H1 (cell line): Measurements from ENCODE around the gene C16orf54. TPM values are rescaled to one million over a fixed set of nuclear protein-coding genes. Genes with fewer than 3 reads are reported as not detected.
A peak's percentile ranks its signal among the peaks of the same experiment; 100 is the strongest.

Experiments
- CTCF ChIA-PET: fragments of 300-600 bp; sonication (Branson Sonifier 250); formaldehyde crosslinking; loops from one replicate; lab custom pipeline; 2021; ENCODE audit not compliant: partially characterized antibody; lab: Charles Lee
- POLR2A ChIA-PET: fragments of 300-600 bp; sonication (Branson Sonifier 250); formaldehyde crosslinking; loops from one replicate; lab custom pipeline; 2021; ENCODE audit warnings: inconsistent platforms; ENCODE audit not compliant: partially characterized antibody; lab: Charles Lee
- DNase-seq, 2 experiments: peaks; one replicate each; pipeline versions ENCODE4 v3.0.0 to v3.0.0-alpha.2; 2010 to 2022; ENCODE audit warnings: low spot score in 2 of 2, low read depth in 1 of 2, mixed read lengths in 1 of 2
- FAIRE-seq: peaks from 2 replicates; lab custom pipeline; 2011; peaks lifted over from hg19 to GRCh38; lab: Jason Lieb, UNC
- H2AFZ ChIP-seq: 2 replicates; pipeline ENCODE4 v1.8.1; 2012; ENCODE audit warnings: low read length, inconsistent platforms
- H2AK5ac ChIP-seq: 2 replicates; pipeline ENCODE4 v1.6.1; 2013; ENCODE audit warnings: low read depth, low read length
- H2BK120ac ChIP-seq: replicated peaks from 2 replicates; pipeline ENCODE3; 2013; ENCODE audit warnings: low read depth, low read length, inconsistent platforms
- H2BK12ac ChIP-seq: 2 replicates; pipeline ENCODE4 v1.6.1; 2013; ENCODE audit warnings: low read depth, low read length
- H2BK15ac ChIP-seq: 2 replicates; pipeline ENCODE4 v1.6.1; 2013; ENCODE audit warnings: low read length
- H2BK20ac ChIP-seq: 2 replicates; pipeline ENCODE4 v1.6.1; 2013; ENCODE audit warnings: low read length
- H2BK5ac ChIP-seq: 2 replicates; pipeline ENCODE4 v1.6.1; 2013; ENCODE audit warnings: low read depth, low read length
- H3K14ac ChIP-seq: 2 replicates; pipeline ENCODE4 v1.6.1; 2013; ENCODE audit warnings: inconsistent platforms; ENCODE audit not compliant: insufficient read length
- H3K18ac ChIP-seq: 2 replicates; pipeline ENCODE4 v1.6.1; 2013; ENCODE audit warnings: low read length; ENCODE audit errors: extremely low read depth
- H3K23ac ChIP-seq: 2 replicates; pipeline ENCODE4 v1.6.1; 2013; ENCODE audit warnings: inconsistent platforms; ENCODE audit not compliant: insufficient read length
- H3K23me2 ChIP-seq: 2 replicates; pipeline ENCODE4 v1.6.1; 2013; ENCODE audit warnings: low read depth, low read length
- H3K27ac ChIP-seq: 2 replicates; pipeline ENCODE4 v1.6.1; 2011; ENCODE audit warnings: low read depth, low read length, inconsistent platforms
- H3K27me3 ChIP-seq, 4 experiments: replicated peaks in 1 of 4; 1 replicate in 1 of 4; 2 replicates in 3 of 4; pipeline versions ENCODE4 v1.6.1 to v1.8.1; 2011 to 2013; ENCODE audit warnings: low read length in 3 of 4, mild to moderate bottlenecking in 3 of 4, inconsistent platforms in 2 of 4, mixed read lengths in 2 of 4, moderate library complexity in 1 of 4; ENCODE audit not compliant: control insufficient read depth in 3 of 4, insufficient read depth in 3 of 4; ENCODE audit errors: extremely low read depth in 1 of 4
- H3K36me3 ChIP-seq, 4 experiments: 2 replicates each; pipeline versions ENCODE4 v1.6.1 to v1.8.1; 2011 to 2013; ENCODE audit warnings: mild to moderate bottlenecking in 4 of 4, low read length in 3 of 4, moderate library complexity in 2 of 4, control low read depth in 1 of 4, inconsistent platforms in 1 of 4; ENCODE audit not compliant: insufficient read depth in 4 of 4, control insufficient read depth in 2 of 4
- H3K4ac ChIP-seq: replicated peaks from 2 replicates; pipeline ENCODE3; 2013; ENCODE audit warnings: low read length, low read depth, mixed read lengths, inconsistent platforms; ENCODE audit not compliant: insufficient read length
- H3K4me1 ChIP-seq, 4 experiments: replicated peaks in 1 of 4; 1 replicate in 1 of 4; 2 replicates in 3 of 4; pipeline versions ENCODE4 v1.6.1 to v1.8.1; 2011 to 2013; ENCODE audit warnings: low read length in 3 of 4, inconsistent platforms in 2 of 4, mixed read lengths in 1 of 4; ENCODE audit not compliant: insufficient read depth in 4 of 4, control insufficient read depth in 3 of 4
- H3K4me2 ChIP-seq, 2 experiments: 2 replicates each; pipeline versions ENCODE4 v1.6.1 to v1.8.1; 2011 to 2013; ENCODE audit warnings: low read depth in 2 of 2, low read length in 2 of 2, control low read depth in 1 of 2, inconsistent platforms in 1 of 2, mild to moderate bottlenecking in 1 of 2; ENCODE audit not compliant: insufficient read depth in 1 of 2
- H3K4me3 ChIP-seq, 4 experiments: fragments of 200-600, 300-600 bp in 1 of 4; sonication (generic), shearing (Covaris generic), sonication (Bioruptor Twin) in 1 of 4; 2 replicates each; pipeline versions ENCODE4 v1.5.1 to v1.8.1; 2011 to 2016; ENCODE audit warnings: low read length in 4 of 4, low read depth in 3 of 4, control low read depth in 2 of 4, inconsistent platforms in 2 of 4, mild to moderate bottlenecking in 2 of 4, mixed read lengths in 1 of 4, moderate library complexity in 1 of 4; ENCODE audit not compliant: insufficient read depth in 2 of 4; ENCODE audit errors: extremely low read depth in 1 of 4
- H3K56ac ChIP-seq: replicated peaks from 2 replicates; pipeline ENCODE3; 2013; ENCODE audit warnings: low read depth, mild to moderate bottlenecking, mixed read lengths, low read length, inconsistent platforms; ENCODE audit not compliant: insufficient read length
- H3K79me1 ChIP-seq: 2 replicates; pipeline ENCODE4 v1.6.1; 2013; ENCODE audit warnings: low read depth, low read length, control low read depth
- H3K79me2 ChIP-seq, 2 experiments: 2 replicates each; pipeline versions ENCODE4 v1.6.1 to v1.8.1; 2012 to 2013; ENCODE audit warnings: low read length in 2 of 2, mild to moderate bottlenecking in 2 of 2, inconsistent platforms in 1 of 2; ENCODE audit not compliant: insufficient read depth in 2 of 2, control insufficient read depth in 1 of 2
- H3K9ac ChIP-seq, 4 experiments: replicated peaks in 1 of 4; 1 replicate in 1 of 4; 2 replicates in 3 of 4; pipeline versions ENCODE4 v1.6.1 to v1.8.1; 2011 to 2013; ENCODE audit warnings: low read depth in 3 of 4, low read length in 3 of 4, control low read depth in 2 of 4, mild to moderate bottlenecking in 2 of 4, moderate library complexity in 2 of 4, inconsistent platforms in 1 of 4; ENCODE audit errors: extremely low read depth in 1 of 4
- H3K9me3 ChIP-seq, 2 experiments: 2 replicates each; pipeline versions ENCODE4 v1.6.1 to v1.8.1; 2012 to 2013; ENCODE audit warnings: mild to moderate bottlenecking in 2 of 2, moderate library complexity in 2 of 2, control low read depth in 1 of 2, inconsistent platforms in 1 of 2, low read depth in 1 of 2, low read length in 1 of 2, mixed read lengths in 1 of 2; ENCODE audit not compliant: insufficient read depth in 2 of 2
- H4K20me1 ChIP-seq, 2 experiments: replicated peaks in 1 of 2; 2 replicates each; pipeline versions ENCODE3 to v1.8.1; 2011 to 2013; ENCODE audit warnings: inconsistent platforms in 2 of 2, low read length in 2 of 2, mild to moderate bottlenecking in 1 of 2; ENCODE audit not compliant: insufficient read depth in 2 of 2, control insufficient read depth in 1 of 2
- H4K5ac ChIP-seq: 2 replicates; pipeline ENCODE4 v1.6.1; 2013; ENCODE audit warnings: low read length, low read depth, mixed read lengths, inconsistent platforms; ENCODE audit not compliant: insufficient read length
- H4K8ac ChIP-seq: 2 replicates; pipeline ENCODE4 v1.8.0; 2013; ENCODE audit warnings: mild to moderate bottlenecking, moderate library complexity, low read length, inconsistent platforms; ENCODE audit not compliant: insufficient read depth; ENCODE audit errors: extremely low read depth
- H4K91ac ChIP-seq: replicated peaks from 2 replicates; pipeline ENCODE3; 2013; ENCODE audit warnings: low read length, mixed read lengths, inconsistent platforms; ENCODE audit not compliant: insufficient read length
- CBX8 ChIP-seq: fragments of 300-800, 300-1000 bp; sonication (generic); IDR thresholded peaks from 2 replicates; pipeline ENCODE4 v1.7.1; 2016; ENCODE audit warnings: low read depth, low read length, borderline replicate concordance
- CHD2 ChIP-seq: IDR thresholded peaks from 2 replicates; pipeline ENCODE4 v1.6.1; 2012; ENCODE audit warnings: low read length, improper control_type of control experiment
- POLR2A ChIP-seq, 2 experiments: IDR thresholded peaks; 1 replicate in 1 of 2; 2 replicates in 1 of 2; pipeline ENCODE4 v1.6.1; 2011; ENCODE audit warnings: low read depth in 2 of 2, low read length in 2 of 2, mild to moderate bottlenecking in 2 of 2; ENCODE audit errors: control extremely low read depth in 1 of 2
- POLR2AphosphoS5 ChIP-seq: IDR thresholded peaks from 2 replicates; pipeline ENCODE4 v1.6.1; 2011; ENCODE audit warnings: low read depth, low read length
- RAD21 ChIP-seq, 2 experiments: IDR thresholded peaks in 1 of 2; conservative IDR thresholded peaks in 1 of 2; 2 replicates each; pipeline ENCODE4 v1.6.1; 2011; ENCODE audit warnings: low read depth in 2 of 2, low read length in 2 of 2, improper control_type of control experiment in 1 of 2, inconsistent platforms in 1 of 2, mild to moderate bottlenecking in 1 of 2, moderate library complexity in 1 of 2
- SUZ12 ChIP-seq: fragments of 200-600 bp; sonication (generic); IDR thresholded peaks from 2 replicates; pipeline ENCODE4 v1.6.1; 2012; ENCODE audit warnings: mild to moderate bottlenecking, inconsistent platforms, low read length, moderate library complexity, mixed read lengths
- WGBS, 2 experiments: shearing (Covaris generic) in 1 of 2; methylation state at CpG; one replicate each; pipeline versions ENCODE4 v1.1.6 to v1.1.7; 2013 to 2015; ENCODE audit warnings: low lambda C conversion rate in 2 of 2, mixed read lengths in 2 of 2, inconsistent platforms in 1 of 2, low coverage in 1 of 2, missing lambda C conversion rate in 1 of 2; ENCODE audit not compliant: insufficient replicate concordance in 2 of 2, insufficient coverage in 1 of 2, insufficient read length in 1 of 2; ENCODE audit errors: extremely low coverage in 1 of 2, missing lambda C conversion rate in 1 of 2; 5-methylcytosine and 5-hydroxymethylcytosine counted together
- polyA plus RNA-seq, 7 experiments: library from polyadenylated mRNA; depleted of rRNA in 3 of 7; stranded (reverse) in 5 of 7; unstranded in 2 of 7; fragments of >200 nt in 5 of 7; fragments of 200-250 nt in 2 of 7; gene quantifications; 1 replicate in 5 of 7; 2 replicates in 1 of 7; 4 replicates in 1 of 7; pipeline versions ENCODE4 v1.2.1 to v1.2.3, GENCODE V29; 2011 to 2013; ENCODE audit warnings: missing spikeins in 2 of 7, mixed read lengths in 2 of 7
- total RNA-seq: library from RNA; stranded (reverse); fragmentation: NEBNext Ultra II Directional; extraction: Animal tissue kit (Norgen Biotek cat#: 25700); gene quantifications from 2 replicates; pipeline ENCODE4 v1.2.1, GENCODE V29; 2021
- TF ChIP-seq, protein P1 (sequence below), 3 experiments: IDR thresholded peaks; 1 replicate in 2 of 3; 2 replicates in 1 of 3; pipeline versions ENCODE4 v1.5.1 to v1.6.1; 2011; ENCODE audit warnings: low read length in 3 of 3, mild to moderate bottlenecking in 3 of 3, inconsistent platforms in 2 of 3, low read depth in 1 of 3, moderate library complexity in 1 of 3; ENCODE audit not compliant: insufficient read depth in 1 of 3; ENCODE audit errors: control extremely low read depth in 1 of 3

The C16orf54 gene
- total and polyA plus RNA-seq, 2 of the 8 experiments (the other 6 are each of a cell fraction or from before 2014, with no cell fraction given) = not detected

GRCh38 chr16:29729116-29729521 is 16.7 kb downstream of the C16orf54 start:
- Histone ChIP-seq H4K5ac (no peak overlapping the region), H2AFZ (no peak overlapping the region), H2BK120ac (no peak overlapping the region), H3K23ac (no peak overlapping the region)
- FAIRE-seq = no peak
- TF ChIP-seq RAD21 (IDR thresholded peaks at IDR 0.05 in 1 of 2, conservative IDR thresholded peaks at IDR 0.05 in 1 of 2; ENCODE audit: low read depth in 2 of 2, low read length in 2 of 2) = peak; percentile 54 to 63
- no peak for TF ChIP-seq CBX8
- TF ChIP-seq, protein P1, sequence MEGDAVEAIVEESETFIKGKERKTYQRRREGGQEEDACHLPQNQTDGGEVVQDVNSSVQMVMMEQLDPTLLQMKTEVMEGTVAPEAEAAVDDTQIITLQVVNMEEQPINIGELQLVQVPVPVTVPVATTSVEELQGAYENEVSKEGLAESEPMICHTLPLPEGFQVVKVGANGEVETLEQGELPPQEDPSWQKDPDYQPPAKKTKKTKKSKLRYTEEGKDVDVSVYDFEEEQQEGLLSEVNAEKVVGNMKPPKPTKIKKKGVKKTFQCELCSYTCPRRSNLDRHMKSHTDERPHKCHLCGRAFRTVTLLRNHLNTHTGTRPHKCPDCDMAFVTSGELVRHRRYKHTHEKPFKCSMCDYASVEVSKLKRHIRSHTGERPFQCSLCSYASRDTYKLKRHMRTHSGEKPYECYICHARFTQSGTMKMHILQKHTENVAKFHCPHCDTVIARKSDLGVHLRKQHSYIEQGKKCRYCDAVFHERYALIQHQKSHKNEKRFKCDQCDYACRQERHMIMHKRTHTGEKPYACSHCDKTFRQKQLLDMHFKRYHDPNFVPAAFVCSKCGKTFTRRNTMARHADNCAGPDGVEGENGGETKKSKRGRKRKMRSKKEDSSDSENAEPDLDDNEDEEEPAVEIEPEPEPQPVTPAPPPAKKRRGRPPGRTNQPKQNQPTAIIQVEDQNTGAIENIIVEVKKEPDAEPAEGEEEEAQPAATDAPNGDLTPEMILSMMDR (IDR thresholded peaks at IDR 0.05; ENCODE audit: control extremely low read depth in 1 of 3, insufficient read depth in 1 of 3, low read depth in 1 of 3, low read length in 3 of 3) = peak in 2 of 3 experiments; percentile 68 to 90; a peak in 3 of 4 replicates
- no peak for TF ChIP-seq POLR2AphosphoS5
- no peak for TF ChIP-seq CHD2
- no peak for TF ChIP-seq POLR2A (IDR thresholded peaks at IDR 0.05; ENCODE audit: control extremely low read depth in 1 of 2, low read depth in 2 of 2, low read length in 2 of 2)
- TF ChIP-seq SUZ12 = no peak
- TF ChIP-seq, all 59 proteins: peak for 2
- DNase-seq = no peak
- Histone ChIP-seq H3K79me1 (peaks cover 6% of the 10 kb centered on the region; the same call in 1 of the 2 replicates), H3K4me3 (no peak overlapping the region), H4K8ac (no peak overlapping the region), H3K79me2 (peaks cover 0 to 32% of the 10 kb centered on the region in 2 experiments; a peak in 2 of 4 replicates), H3K9me3 (no peaks in the 10 kb centered on the region), H2BK20ac (no peak overlapping the region), H2BK15ac (no peak overlapping the region), H2BK12ac (no peak overlapping the region), H3K27me3 (no peaks in the 10 kb centered on the region), H3K4ac (no peak overlapping the region), H4K20me1 (peaks cover 2 to 5% of the 10 kb centered on the region in 2 experiments), H3K56ac (no peak overlapping the region), H3K9ac (no peak overlapping the region), H3K18ac (no peak overlapping the region), H3K27ac (no peak overlapping the region), H3K14ac (no peak overlapping the region), H4K91ac (no peak overlapping the region), H3K4me2 (no peak overlapping the region), H2BK5ac (no peak overlapping the region), H2AK5ac (no peak overlapping the region), H3K23me2 (no peaks in the 10 kb centered on the region), H3K36me3 (peaks cover 26 to 77% (median 41%) of the 10 kb centered on the region in 4 experiments), H3K4me1 (no peaks in the 10 kb centered on the region)
- POLR2A ChIA-PET = interaction anchor here (0.7 to 26.3 kb wide), 10 partner anchors 10 to 81 kb away, joined by 3 to 490 read pairs (median 6); partner anchors contain the start of genes KIF22 and QPRT
- 88% methylated on average over 6 of the region's 6 CpGs; no CpG with 5 or more reads in 1 of the 2 experiments for WGBS, 2 experiments
- CTCF ChIA-PET = interaction anchor here (0.6 to 7.4 kb wide), 32 partner anchors 8 to 1636 kb away, joined by 3 to 81 read pairs (median 4); partner anchors contain the start of gene KIF22
